Neural cell (in vitro differentiated cells): ENCODE data around the gene SAMD4A. TPM values are rescaled to one million over a fixed set of nuclear protein-coding genes. Genes with fewer than 3 reads are reported as not detected.

Experiments
- H2AFZ ChIP-seq: fragments of 200-600, 300-800 bp; sonication (generic), shearing (Covaris generic); 2 replicates; pipeline ENCODE4 v1.6.0; 2014; ENCODE audit warnings: low read depth, mild to moderate bottlenecking, antibody characterized with exemption, low read length, moderate library complexity
- H3F3A ChIP-seq: fragments of 200-600 bp; shearing (Covaris generic); 2 replicates; pipeline ENCODE4 v1.6.1; 2016; ENCODE audit warnings: mild to moderate bottlenecking, moderate library complexity, mixed read lengths, antibody characterized with exemption, low read length; ENCODE audit not compliant: insufficient read depth, poor library complexity, severe bottlenecking
- H3K27ac ChIP-seq: fragments of 200-600, 300-800 bp; sonication (generic), shearing (Covaris generic); 2 replicates; pipeline ENCODE4 v1.5.1; 2014; ENCODE audit warnings: mild to moderate bottlenecking, low read length, moderate library complexity
- H3K27me3 ChIP-seq: fragments of 300-800, 200-600 bp; sonication (generic), shearing (Covaris generic); 2 replicates; pipeline ENCODE4 v1.6.0; 2014; ENCODE audit warnings: mild to moderate bottlenecking, low read depth, low read length, moderate library complexity; ENCODE audit not compliant: insufficient read depth
- H3K36me3 ChIP-seq: fragments of 300-800, 200-600 bp; sonication (generic), shearing (Covaris generic); 2 replicates; pipeline ENCODE4 v1.5.1; 2014; ENCODE audit warnings: mild to moderate bottlenecking, antibody characterized with exemption, low read length, moderate library complexity; ENCODE audit not compliant: insufficient read depth
- H3K4me2 ChIP-seq: fragments of 300-800, 200-600 bp; sonication (generic), shearing (Covaris generic); 2 replicates; pipeline ENCODE4 v1.6.0; 2014; ENCODE audit warnings: mild to moderate bottlenecking, low read length
- H3K4me3 ChIP-seq: fragments of 300-800, 200-600 bp; sonication (generic), shearing (Covaris generic); 2 replicates; pipeline ENCODE4 v1.5.1; 2014; ENCODE audit warnings: mild to moderate bottlenecking, low read length, moderate library complexity
- H3K79me2 ChIP-seq: fragments of 200-600 bp; shearing (Covaris generic); replicated peaks from 2 replicates; pipeline ENCODE4 v1.6.0; 2014; ENCODE audit warnings: mild to moderate bottlenecking, low read length, moderate library complexity; ENCODE audit not compliant: insufficient read depth
- H3K9ac ChIP-seq: fragments of 300-800, 200-600 bp; sonication (generic), shearing (Covaris generic); 2 replicates; pipeline ENCODE4 v1.6.1; 2016; ENCODE audit warnings: mild to moderate bottlenecking, low read length, mixed read lengths
- H3K9me2 ChIP-seq: fragments of 200-600 bp; shearing (Covaris generic); 2 replicates; pipeline ENCODE4 v1.6.1; 2016; ENCODE audit warnings: mild to moderate bottlenecking, low read length, mixed read lengths; ENCODE audit not compliant: insufficient read depth
- H3K9me3 ChIP-seq: fragments of 200-600, 300-800 bp; sonication (generic), shearing (Covaris generic); 2 replicates; pipeline ENCODE4 v1.6.1; 2016; ENCODE audit warnings: mild to moderate bottlenecking, mixed run types, low read length, moderate library complexity, mixed read lengths
- H4K20me1 ChIP-seq: fragments of 200-600 bp; shearing (Covaris generic); 2 replicates; pipeline ENCODE4 v1.6.1; 2016; ENCODE audit warnings: mild to moderate bottlenecking, mixed run types; ENCODE audit not compliant: insufficient read depth
- EP300 ChIP-seq: fragments of 450-650 bp; conservative IDR thresholded peaks from 2 replicates; pipeline ENCODE4 v1.6.1; 2014; ENCODE audit warnings: antibody characterized with exemption, mild to moderate bottlenecking, moderate library complexity; ENCODE audit not compliant: poor library complexity, severe bottlenecking
- EZH2 ChIP-seq: fragments of 200-600, 300-800 bp; shearing (Covaris generic), sonication (generic); IDR thresholded peaks from 2 replicates; pipeline ENCODE4 v1.6.1; 2014; ENCODE audit warnings: antibody characterized with exemption, low read length, borderline replicate concordance, mild to moderate bottlenecking; ENCODE audit not compliant: insufficient read depth, poor library complexity, severe bottlenecking
- MXI1 ChIP-seq: fragments of 450-650 bp; conservative IDR thresholded peaks from 2 replicates; pipeline ENCODE4 v1.6.1; 2014; ENCODE audit warnings: antibody characterized with exemption, mild to moderate bottlenecking; ENCODE audit not compliant: poor library complexity, severe bottlenecking
- POLR2AphosphoS5 ChIP-seq: IDR thresholded peaks from 2 replicates; pipeline ENCODE4 v1.6.1; 2012
- RAD21 ChIP-seq: fragments of 450-650 bp; conservative IDR thresholded peaks from 2 replicates; pipeline ENCODE4 v1.6.1; 2014; ENCODE audit warnings: antibody characterized with exemption, mild to moderate bottlenecking, moderate library complexity
- SMC3 ChIP-seq: fragments of 450-650 bp; conservative IDR thresholded peaks from 2 replicates; pipeline ENCODE4 v1.6.1; 2014; ENCODE audit warnings: antibody characterized with exemption, mild to moderate bottlenecking, moderate library complexity; ENCODE audit not compliant: poor library complexity
- TAF1 ChIP-seq: IDR thresholded peaks from 2 replicates; pipeline ENCODE4 v1.6.1; 2012; ENCODE audit warnings: low read depth
- polyA plus RNA-seq: library from polyadenylated mRNA; depleted of rRNA; stranded (reverse); fragments of >200 nt; gene quantifications from 2 replicates; pipeline ENCODE4 v1.2.3, GENCODE V29; 2014
- TF ChIP-seq, protein P1 (sequence below): fragments of 450-650 bp; IDR thresholded peaks from 2 replicates; pipeline ENCODE4 v1.5.1; 2014; ENCODE audit warnings: antibody characterized with exemption, mild to moderate bottlenecking, moderate library complexity; ENCODE audit not compliant: poor library complexity, severe bottlenecking
- TF ChIP-seq, protein P2 (sequence below): IDR thresholded peaks from 2 replicates; pipeline ENCODE4 v1.6.1; 2012; ENCODE audit warnings: borderline replicate concordance

Gene SAMD4A
- polyA plus RNA-seq, 1 donor from 2014 or later = 1.0 TPM

DNA sequence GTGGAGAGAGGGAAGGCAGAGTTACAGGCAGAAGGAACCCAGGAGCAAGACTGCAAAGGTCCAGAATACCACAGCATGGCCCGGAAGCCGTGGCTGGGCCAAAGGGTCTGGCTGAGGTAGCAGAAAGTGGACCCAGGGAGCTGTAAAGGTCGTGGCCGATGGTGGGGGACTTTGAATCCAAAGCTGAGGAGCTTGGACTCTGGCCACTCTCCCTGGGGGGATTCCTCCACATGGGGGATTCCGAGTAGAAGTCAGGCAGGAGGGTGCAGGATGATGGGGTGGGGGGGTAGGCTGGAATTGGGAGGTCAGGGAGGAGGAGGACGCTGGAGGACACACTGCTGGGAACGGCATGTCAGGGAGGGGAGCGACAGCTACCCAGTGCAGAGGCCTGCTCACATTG is 210.5 kb downstream of the SAMD4A start:
- H3K9me2 ChIP-seq = no peaks in the 10 kb centered on the region
- H3K9me3 ChIP-seq = no peaks in the 10 kb centered on the region
- no peak overlapping the region for H3K4me2 ChIP-seq
- H3K27me3 ChIP-seq = no peaks in the 10 kb centered on the region
- no peak overlapping the region for H2AFZ ChIP-seq
- no peaks in the 10 kb centered on the region for H3K79me2 ChIP-seq
- H3K27ac ChIP-seq = no peak overlapping the region
- H3K36me3 ChIP-seq = no peaks in the 10 kb centered on the region
- no peaks in the 10 kb centered on the region for H4K20me1 ChIP-seq
- TF ChIP-seq RAD21 = no peak
- TF ChIP-seq TAF1 = no peak
- TF ChIP-seq, protein P1, sequence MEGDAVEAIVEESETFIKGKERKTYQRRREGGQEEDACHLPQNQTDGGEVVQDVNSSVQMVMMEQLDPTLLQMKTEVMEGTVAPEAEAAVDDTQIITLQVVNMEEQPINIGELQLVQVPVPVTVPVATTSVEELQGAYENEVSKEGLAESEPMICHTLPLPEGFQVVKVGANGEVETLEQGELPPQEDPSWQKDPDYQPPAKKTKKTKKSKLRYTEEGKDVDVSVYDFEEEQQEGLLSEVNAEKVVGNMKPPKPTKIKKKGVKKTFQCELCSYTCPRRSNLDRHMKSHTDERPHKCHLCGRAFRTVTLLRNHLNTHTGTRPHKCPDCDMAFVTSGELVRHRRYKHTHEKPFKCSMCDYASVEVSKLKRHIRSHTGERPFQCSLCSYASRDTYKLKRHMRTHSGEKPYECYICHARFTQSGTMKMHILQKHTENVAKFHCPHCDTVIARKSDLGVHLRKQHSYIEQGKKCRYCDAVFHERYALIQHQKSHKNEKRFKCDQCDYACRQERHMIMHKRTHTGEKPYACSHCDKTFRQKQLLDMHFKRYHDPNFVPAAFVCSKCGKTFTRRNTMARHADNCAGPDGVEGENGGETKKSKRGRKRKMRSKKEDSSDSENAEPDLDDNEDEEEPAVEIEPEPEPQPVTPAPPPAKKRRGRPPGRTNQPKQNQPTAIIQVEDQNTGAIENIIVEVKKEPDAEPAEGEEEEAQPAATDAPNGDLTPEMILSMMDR = no peak
- no peak for TF ChIP-seq EZH2
- TF ChIP-seq MXI1 = no peak
- no peak for TF ChIP-seq SMC3
- TF ChIP-seq EP300 = no peak
- TF ChIP-seq, protein P2, sequence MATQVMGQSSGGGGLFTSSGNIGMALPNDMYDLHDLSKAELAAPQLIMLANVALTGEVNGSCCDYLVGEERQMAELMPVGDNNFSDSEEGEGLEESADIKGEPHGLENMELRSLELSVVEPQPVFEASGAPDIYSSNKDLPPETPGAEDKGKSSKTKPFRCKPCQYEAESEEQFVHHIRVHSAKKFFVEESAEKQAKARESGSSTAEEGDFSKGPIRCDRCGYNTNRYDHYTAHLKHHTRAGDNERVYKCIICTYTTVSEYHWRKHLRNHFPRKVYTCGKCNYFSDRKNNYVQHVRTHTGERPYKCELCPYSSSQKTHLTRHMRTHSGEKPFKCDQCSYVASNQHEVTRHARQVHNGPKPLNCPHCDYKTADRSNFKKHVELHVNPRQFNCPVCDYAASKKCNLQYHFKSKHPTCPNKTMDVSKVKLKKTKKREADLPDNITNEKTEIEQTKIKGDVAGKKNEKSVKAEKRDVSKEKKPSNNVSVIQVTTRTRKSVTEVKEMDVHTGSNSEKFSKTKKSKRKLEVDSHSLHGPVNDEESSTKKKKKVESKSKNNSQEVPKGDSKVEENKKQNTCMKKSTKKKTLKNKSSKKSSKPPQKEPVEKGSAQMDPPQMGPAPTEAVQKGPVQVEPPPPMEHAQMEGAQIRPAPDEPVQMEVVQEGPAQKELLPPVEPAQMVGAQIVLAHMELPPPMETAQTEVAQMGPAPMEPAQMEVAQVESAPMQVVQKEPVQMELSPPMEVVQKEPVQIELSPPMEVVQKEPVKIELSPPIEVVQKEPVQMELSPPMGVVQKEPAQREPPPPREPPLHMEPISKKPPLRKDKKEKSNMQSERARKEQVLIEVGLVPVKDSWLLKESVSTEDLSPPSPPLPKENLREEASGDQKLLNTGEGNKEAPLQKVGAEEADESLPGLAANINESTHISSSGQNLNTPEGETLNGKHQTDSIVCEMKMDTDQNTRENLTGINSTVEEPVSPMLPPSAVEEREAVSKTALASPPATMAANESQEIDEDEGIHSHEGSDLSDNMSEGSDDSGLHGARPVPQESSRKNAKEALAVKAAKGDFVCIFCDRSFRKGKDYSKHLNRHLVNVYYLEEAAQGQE = no peak
- no peak for TF ChIP-seq POLR2AphosphoS5
- H3K9ac ChIP-seq = no peak overlapping the region
- no peak overlapping the region for H3K4me3 ChIP-seq
- no peaks in the 10 kb centered on the region for H3F3A ChIP-seq

DNA sequence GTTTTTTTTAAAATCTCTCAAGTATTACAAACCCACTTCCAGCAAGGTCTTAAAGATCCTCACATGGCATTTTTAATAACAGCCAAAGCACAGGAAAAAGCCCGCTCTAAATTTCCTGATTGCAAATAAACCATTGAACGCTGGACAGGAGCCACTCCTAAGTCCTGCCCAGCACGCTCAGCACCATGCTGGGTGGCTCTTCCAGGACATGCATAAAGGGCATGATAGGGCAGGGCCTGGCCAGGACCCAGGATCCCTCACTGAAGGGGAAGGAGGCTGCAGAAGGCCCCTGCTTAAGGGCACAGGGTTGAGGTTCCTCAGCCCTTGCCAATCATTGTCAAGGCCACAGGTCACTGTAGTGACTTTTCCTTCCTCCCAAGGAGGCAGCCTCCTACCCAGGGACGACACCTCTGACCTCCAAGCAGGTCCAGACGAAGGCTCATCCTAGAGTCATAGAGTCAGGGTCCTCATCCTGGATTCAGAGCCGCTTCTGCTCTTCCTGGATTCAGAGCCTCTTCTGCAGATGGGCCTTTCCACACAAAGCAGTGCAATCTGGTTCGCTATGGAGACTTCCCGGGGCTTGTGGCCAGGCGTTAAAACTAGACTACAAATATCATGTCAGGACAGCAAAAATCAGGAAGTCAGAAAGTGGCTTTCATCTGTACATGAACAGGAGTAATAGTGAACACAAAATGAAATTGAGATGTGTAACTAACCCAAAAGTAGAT is 211.9 kb downstream of the SAMD4A start:
- Histone ChIP-seq H3K9me3 (no peaks in the 10 kb centered on the region), H3K27ac (no peak overlapping the region), H3K79me2 (no peaks in the 10 kb centered on the region), H3K36me3 (no peaks in the 10 kb centered on the region), H3K9me2 (no peaks in the 10 kb centered on the region), H3K27me3 (no peaks in the 10 kb centered on the region), H3F3A (no peaks in the 10 kb centered on the region), H4K20me1 (no peaks in the 10 kb centered on the region), H2AFZ (no peak overlapping the region), H3K9ac (no peak overlapping the region), H3K4me2 (no peak overlapping the region), H3K4me3 (no peak overlapping the region)
- no peak for TF ChIP-seq EZH2
- no peak for TF ChIP-seq POLR2AphosphoS5
- no peak for TF ChIP-seq TAF1
- TF ChIP-seq, protein P2 = no peak
- TF ChIP-seq SMC3 = no peak
- TF ChIP-seq EP300 = no peak
- no peak for TF ChIP-seq MXI1
- TF ChIP-seq RAD21 = no peak
- TF ChIP-seq, protein P1 = no peak
